GDM1 (cell line): Measurements from ENCODE around the gene IFITM1.
"Not testable (repeated sequence)": the region's sequence is repeated elsewhere in the genome, so short reads cannot be mapped to it uniquely, and the experiment has no call there.

Source experiments
- DNase-seq: peaks from one replicate; lab custom pipeline; 2025; lab: John Stamatoyannopoulos, UW

IFITM1 gene

GRCh38 chr11:282630-283360 is 31.0 kb upstream of the IFITM1 start:
- no peak for DNase-seq

- DNase-seq = no peak
Observed at GRCh38 chr11:283405-284104, 30.3 kb upstream of the IFITM1 start.

GRCh38 chr11:284105-285020 is 29.5 kb upstream of the IFITM1 start:
- no peak for DNase-seq

- no peak for DNase-seq
Observed at GRCh38 chr11:285021-285893, 28.6 kb upstream of the IFITM1 start.

DNA sequence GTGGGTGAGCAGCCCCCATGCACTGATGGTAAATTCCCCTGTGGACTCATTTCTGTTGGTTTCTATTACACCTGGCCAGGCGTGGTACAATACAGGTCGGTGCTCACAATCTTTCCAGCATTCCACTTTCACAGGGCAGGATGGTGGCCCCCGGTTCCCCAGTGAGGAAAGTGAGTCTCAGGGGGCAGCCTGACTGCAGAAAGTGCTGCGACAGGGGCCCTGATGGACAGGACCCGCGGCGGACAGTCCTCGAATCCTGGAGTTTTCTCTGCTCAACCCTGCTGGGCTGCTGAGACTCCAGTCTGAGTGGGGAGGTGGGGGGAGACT is 28.0 kb upstream of the IFITM1 start:
- no peak for DNase-seq

- DNase-seq = not testable (repeated sequence)
Observed at GRCh38 chr11:286977-287820, 26.6 kb upstream of the IFITM1 start.

DNA sequence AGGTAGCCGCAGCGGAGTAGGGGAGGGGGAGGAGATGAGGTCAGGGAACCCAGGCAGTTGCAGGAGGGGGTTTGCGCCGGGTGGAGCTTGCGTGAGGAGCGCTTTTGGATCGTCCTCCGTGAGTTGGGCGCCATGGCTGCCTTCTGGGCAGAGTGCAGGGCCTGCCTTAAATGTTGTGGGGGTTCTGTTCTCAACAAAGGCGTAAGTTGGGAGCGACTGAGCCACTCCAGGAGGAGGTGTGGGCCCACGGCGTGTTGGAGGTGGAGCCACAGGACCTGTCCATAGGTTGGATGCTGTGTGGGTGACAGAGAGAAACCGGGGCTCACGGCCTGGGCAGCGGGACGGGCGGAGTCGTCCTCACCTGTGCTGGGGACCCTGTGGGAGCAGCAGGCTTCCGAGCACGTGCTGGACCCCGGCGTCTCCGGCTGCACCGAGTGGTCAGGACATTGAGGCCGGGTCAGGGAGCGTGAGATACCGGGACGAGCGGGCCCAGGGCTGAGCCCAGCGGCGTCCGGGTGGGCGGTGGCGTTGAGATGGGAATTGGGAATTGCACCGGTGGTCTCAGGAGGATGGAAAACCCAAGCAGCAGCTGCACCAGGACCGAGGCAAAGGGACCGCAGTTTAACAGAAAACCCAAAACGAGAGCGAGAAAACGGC is 25.9 kb upstream of the IFITM1 start:
- no peak for DNase-seq

- peak; percentile 55 for DNase-seq
Observed at GRCh38 chr11:288478-289397, 25.1 kb upstream of the IFITM1 start, which contains the start of gene PGGHG. Gene PGGHG (plus strand): TSS chr11:289126. CDS start chr11:289817, 691 bp downstream.

DNA sequence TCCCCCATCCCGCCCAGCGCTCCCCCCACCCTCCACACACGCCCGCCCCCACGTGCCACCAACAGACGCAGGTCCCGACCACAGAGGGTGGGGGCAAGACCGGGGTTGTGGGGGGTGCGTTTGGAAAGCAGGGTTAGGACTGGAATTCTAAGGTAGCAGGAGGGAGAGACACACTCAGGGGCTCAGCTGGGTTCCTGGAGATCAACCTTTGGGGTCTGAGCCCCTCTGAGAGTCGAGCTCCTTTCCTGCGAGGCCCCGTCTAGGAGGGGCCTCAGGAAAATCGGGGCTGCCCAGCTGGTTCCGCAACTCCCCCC is 24.5 kb upstream of the IFITM1 start:
- no peak for DNase-seq

DNA sequence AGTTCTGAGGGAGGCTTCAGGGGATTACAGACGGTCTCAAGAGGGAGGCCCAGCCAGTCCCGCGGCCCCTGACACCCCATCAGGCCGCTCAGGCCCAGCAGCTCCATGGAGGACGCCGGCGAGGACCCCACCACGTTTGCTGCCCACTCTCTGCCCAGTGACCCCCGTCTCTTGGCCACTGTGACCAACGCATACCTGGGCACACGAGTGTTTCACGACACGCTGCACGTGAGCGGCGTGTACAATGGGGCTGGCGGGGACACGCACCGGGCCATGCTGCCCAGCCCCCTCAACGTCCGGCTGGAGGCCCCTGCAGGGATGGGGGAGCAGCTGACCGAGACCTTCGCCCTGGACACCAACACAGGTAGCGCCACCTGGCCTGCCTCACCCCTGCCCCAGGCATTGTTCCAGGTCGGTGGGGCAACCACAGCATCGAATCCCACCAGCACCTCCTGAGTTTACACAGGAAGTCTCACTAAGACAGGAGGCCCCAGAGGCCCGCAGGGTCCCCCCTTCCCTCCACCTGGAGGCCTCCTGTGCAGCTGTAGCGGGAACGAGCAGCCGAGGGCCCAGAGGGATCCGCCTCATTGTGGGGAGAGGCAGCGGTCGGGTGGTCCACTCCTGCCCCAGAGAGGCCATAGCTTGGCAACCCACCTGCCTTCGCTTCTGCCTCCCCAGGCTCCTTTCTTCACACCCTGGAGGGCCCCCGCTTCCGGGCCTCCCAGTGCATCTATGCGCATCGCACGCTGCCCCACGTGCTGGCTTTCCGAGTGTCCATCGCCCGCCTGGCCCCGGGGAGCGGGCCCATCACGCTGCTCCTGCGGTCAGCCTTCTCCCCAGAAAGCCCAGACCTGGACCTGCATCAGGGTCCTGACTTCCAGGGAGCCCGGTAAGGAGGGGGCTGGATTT is 23.9 kb upstream of the IFITM1 start:
- no peak for DNase-seq

DNA sequence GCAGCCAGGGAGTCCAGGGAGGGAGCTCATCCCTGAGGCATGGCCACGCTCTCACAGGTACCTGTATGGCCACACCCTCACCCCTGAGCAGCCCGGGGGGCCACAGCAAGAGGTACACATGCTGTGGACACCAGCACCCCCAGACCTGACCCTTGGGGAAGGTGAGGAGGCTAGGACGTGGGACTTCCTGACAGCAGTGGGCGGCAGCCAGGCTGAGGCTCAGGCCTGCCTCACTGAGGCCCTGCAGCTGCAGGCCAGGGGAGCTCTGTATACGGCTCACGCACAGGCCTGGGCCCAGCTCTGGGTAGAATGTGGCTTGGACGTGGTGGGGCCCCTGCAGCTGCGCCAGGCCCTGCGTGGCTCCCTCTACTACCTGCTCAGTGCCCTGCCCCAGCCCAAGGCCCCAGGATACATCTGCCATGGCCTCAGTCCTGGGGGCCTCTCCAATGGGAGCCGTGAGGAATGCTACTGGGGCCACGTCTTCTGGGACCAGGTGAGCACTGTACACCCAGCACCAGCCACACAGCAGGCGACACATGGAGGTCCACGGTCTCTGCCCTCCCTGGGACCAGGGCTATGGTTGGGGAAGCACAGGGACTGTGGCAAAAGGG is 23.1 kb upstream of the IFITM1 start:
- DNase-seq = no peak

GRCh38 chr11:291281-292210 is 22.3 kb upstream of the IFITM1 start:
- no peak for DNase-seq

GRCh38 chr11:292211-293121 is 21.4 kb upstream of the IFITM1 start:
- DNase-seq = no peak

DNA sequence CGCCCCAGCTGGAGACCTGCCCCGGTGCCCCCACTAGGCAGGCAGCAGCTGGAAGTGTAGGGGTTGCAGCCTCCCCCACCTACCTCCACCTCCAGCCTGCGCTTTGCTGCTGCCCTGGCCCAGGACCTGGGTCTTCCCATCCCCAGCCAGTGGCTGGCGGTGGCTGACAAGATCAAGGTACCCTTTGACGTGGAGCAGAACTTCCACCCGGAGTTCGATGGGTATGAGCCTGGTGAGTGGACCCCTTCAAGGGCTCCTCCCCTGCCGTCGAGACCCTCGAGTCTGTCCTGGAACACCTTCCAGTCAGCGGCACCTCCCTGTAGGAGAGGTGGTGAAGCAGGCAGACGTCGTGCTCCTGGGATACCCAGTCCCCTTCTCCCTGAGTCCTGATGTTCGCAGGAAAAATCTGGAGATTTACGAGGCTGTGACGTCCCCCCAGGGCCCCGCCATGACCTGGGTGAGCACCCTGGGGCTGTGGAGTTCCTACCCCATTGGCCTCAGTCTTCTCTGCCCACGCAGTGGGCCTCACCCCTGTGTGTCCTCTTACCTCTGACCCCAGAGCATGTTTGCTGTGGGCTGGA is 20.5 kb upstream of the IFITM1 start:
- DNase-seq = no peak
